GM18508 (cell line): ENCODE measurements around the gene SPEM3.

Source experiments
- ATAC-seq: cut with Tn5 transposase; IDR thresholded peaks from one replicate; pipeline ENCODE4 v1.9.1; 2021; ENCODE audit warnings: moderate number of reproducible peaks; ENCODE audit not compliant: insufficient read depth, unreplicated experiment

Gene SPEM3

GRCh38 chr17:7428557-7428956, at the start of gene SPEM3:
SPEM3 (plus strand) TSS chr17:7428857; CDS start chr17:7428903, 46 bp downstream.
- no peak for ATAC-seq

GRCh38 chr17:7379134-7379533, 49.5 kb upstream of the SPEM3 start:
- ATAC-seq: no peak

GRCh38 chr17:7380321-7380720, 48.3 kb upstream of the SPEM3 start:
- ATAC-seq: no peak

- ATAC-seq: no peak
Measured at GRCh38 chr17:7380855-7381683, 47.6 kb upstream of the SPEM3 start, which contains the start of gene TNK1. TNK1 (plus strand) TSS chr17:7381089; CDS start chr17:7382927, 1,838 bp downstream.

GRCh38 chr17:7382901-7383300, 45.8 kb upstream of the SPEM3 start:
- ATAC-seq: no peak

GRCh38 chr17:7383371-7383741, 45.3 kb upstream of the SPEM3 start:
- no peak for ATAC-seq

GRCh38 chr17:7383742-7384488, 44.7 kb upstream of the SPEM3 start:
- no peak for ATAC-seq

GRCh38 chr17:7384489-7385081, 44.1 kb upstream of the SPEM3 start:
- no peak for ATAC-seq

- ATAC-seq: no peak
Measured at GRCh38 chr17:7388856-7389255, 39.8 kb upstream of the SPEM3 start.

GRCh38 chr17:7389924-7390910, 38.4 kb upstream of the SPEM3 start:
- no peak for ATAC-seq

- ATAC-seq: no peak
Measured at GRCh38 chr17:7391307-7391706, 37.4 kb upstream of the SPEM3 start.

GRCh38 chr17:7392696-7393612, 35.7 kb upstream of the SPEM3 start:
- ATAC-seq: no peak

- ATAC-seq: no peak
Measured at GRCh38 chr17:7393613-7394451, 34.8 kb upstream of the SPEM3 start.

- ATAC-seq: no peak
Measured at GRCh38 chr17:7394452-7395191, 34.0 kb upstream of the SPEM3 start, which contains the start of gene PLSCR3. PLSCR3 (minus strand) TSS chr17:7394525; CDS start chr17:7394110, 415 bp downstream.

GRCh38 chr17:7396147-7396546, 32.5 kb upstream of the SPEM3 start:
- no peak for ATAC-seq

- no peak for ATAC-seq
Measured at GRCh38 chr17:7398612-7399011, 30.0 kb upstream of the SPEM3 start.

GRCh38 chr17:7403043-7403726, 25.5 kb upstream of the SPEM3 start:
- ATAC-seq: no peak
